GM12878 (cell line): ENCODE data around the gene ZCCHC2. TPM values are rescaled to one million over a fixed set of nuclear protein-coding genes. Genes with fewer than 3 reads are reported as not detected.

Source experiments
- ATAC-seq: fragments of 200-7000 bp; cut with Tn5 transposase; 3 replicates; pipeline ENCODE4 v1.9.1; 2020; ENCODE audit warnings: mild to moderate bottlenecking, moderate library complexity
- BruUV-seq: library from RNA; stranded (reverse); fragments of 400-500 nt; replicated peaks from 2 replicates; lab custom pipeline; 2021; lab: Mats Ljungman, UMichigan
- CTCF ChIA-PET: fragments of 300-600 bp; sonication (Branson Sonifier 250); formaldehyde crosslinking; extraction: SDS; loops from one replicate; lab custom pipeline; 2021; ENCODE audit warnings: inconsistent platforms; lab: Yijun Ruan, JAX
- POLR2A ChIA-PET: fragments of 350-600 bp; formaldehyde crosslinking; extraction: SDS; loops from one replicate; lab custom pipeline; 2021; ENCODE audit warnings: inconsistent platforms; lab: Charles Lee
- RAD21 ChIA-PET: fragments of 300-600 bp; sonication (Branson Sonifier 250); formaldehyde crosslinking; loops from one replicate; lab custom pipeline; 2023; ENCODE audit warnings: antibody characterized with exemption; ENCODE audit not compliant: unreplicated experiment; lab: Charles Lee
- SMC1A ChIA-PET: fragments of 300-600 bp; sonication (Branson Sonifier 250); formaldehyde crosslinking; loops from one replicate; lab custom pipeline; 2023; ENCODE audit not compliant: unreplicated experiment, uncharacterized antibody; lab: Charles Lee
- DNase-seq: peaks from one replicate; pipeline ENCODE4 v3.0.0-alpha.2; 2011; ENCODE audit warnings: low read depth, low spot score
- FAIRE-seq: peaks from 3 replicates; lab custom pipeline; 2011; peaks lifted over from hg19 to GRCh38; lab: Jason Lieb, UNC
- H2AFZ ChIP-seq: 2 replicates; pipeline ENCODE4 v1.6.0; 2011; ENCODE audit warnings: low read depth, low read length, control low read depth; ENCODE audit not compliant: control insufficient read depth
- H3K27ac ChIP-seq: 2 replicates; pipeline ENCODE4 v1.5.1; 2011; ENCODE audit warnings: control low read depth; ENCODE audit not compliant: control insufficient read depth, insufficient read depth
- H3K27me3 ChIP-seq, 2 experiments: replicated peaks in 1 of 2; 2 replicates each; pipeline versions ENCODE4 v1.6.0 to v1.6.1; 2011; ENCODE audit warnings: low read length in 1 of 2; ENCODE audit not compliant: control insufficient read depth in 2 of 2, insufficient read depth in 2 of 2
- H3K36me3 ChIP-seq, 2 experiments: 2 replicates each; pipeline ENCODE4 v1.5.1; 2011; ENCODE audit warnings: low read length in 1 of 2; ENCODE audit not compliant: control insufficient read depth in 2 of 2, insufficient read depth in 2 of 2
- H3K4me1 ChIP-seq: 2 replicates; pipeline ENCODE4 v1.6.1; 2011; ENCODE audit warnings: mild to moderate bottlenecking, low read length, moderate library complexity, mixed read lengths; ENCODE audit not compliant: control insufficient read depth, insufficient read depth
- H3K4me2 ChIP-seq: 2 replicates; pipeline ENCODE4 v1.6.0; 2011; ENCODE audit warnings: control low read depth; ENCODE audit not compliant: control insufficient read depth, insufficient read depth
- H3K4me3 ChIP-seq: fragments of 200-600 bp; sonication (generic); 2 replicates; pipeline ENCODE4 v1.5.1; 2016
- H3K79me2 ChIP-seq: 2 replicates; pipeline ENCODE4 v1.6.0; 2011; ENCODE audit warnings: low read length; ENCODE audit not compliant: control insufficient read depth, insufficient read depth
- H3K9ac ChIP-seq: 2 replicates; pipeline ENCODE4 v1.8.0; 2011; ENCODE audit warnings: low read length, control low read depth, mixed read lengths; ENCODE audit not compliant: control insufficient read depth, insufficient read depth
- H3K9me3 ChIP-seq: replicated peaks from 3 replicates; pipeline ENCODE4 v1.5.1; 2011; ENCODE audit warnings: mild to moderate bottlenecking, low read length; ENCODE audit not compliant: control insufficient read depth, insufficient read depth
- H4K20me1 ChIP-seq: 2 replicates; pipeline ENCODE4 v1.6.0; 2011; ENCODE audit not compliant: control insufficient read depth, insufficient read depth
- BRCA1 ChIP-seq: IDR thresholded peaks from 2 replicates; pipeline ENCODE4 v1.6.1; 2011; ENCODE audit warnings: low read depth, low read length, improper control_type of control experiment
- CHD2 ChIP-seq: IDR thresholded peaks from 2 replicates; pipeline ENCODE4 v1.6.1; 2011; ENCODE audit warnings: low read depth, low read length, improper control_type of control experiment, borderline replicate concordance
- CREM ChIP-seq: IDR thresholded peaks from 2 replicates; pipeline ENCODE4 v1.6.1; 2014; ENCODE audit warnings: antibody characterized with exemption, low read depth
- CUX1 ChIP-seq: IDR thresholded peaks from 2 replicates; pipeline ENCODE4 v1.6.1; 2012; ENCODE audit warnings: improper control_type of control experiment, low read depth, low read length; ENCODE audit not compliant: insufficient replicate concordance
- IKZF2 ChIP-seq, 2 experiments: fragments of 450-650 bp; IDR thresholded peaks; 2 replicates each; pipeline ENCODE4 v1.6.1; 2017; ENCODE audit warnings: mild to moderate bottlenecking in 2 of 2, moderate library complexity in 2 of 2
- KLF5 ChIP-seq: fragments of 450-650 bp; IDR thresholded peaks from 2 replicates; pipeline ENCODE4 v1.6.1; 2014; ENCODE audit warnings: mild to moderate bottlenecking; ENCODE audit not compliant: partially characterized antibody
- NR2F1 ChIP-seq: fragments of 450-650 bp; conservative IDR thresholded peaks from 2 replicates; pipeline ENCODE4 v1.6.1; 2017; ENCODE audit warnings: mild to moderate bottlenecking
- RB1 ChIP-seq: fragments of 450-650 bp; formaldehyde crosslinking; IDR thresholded peaks from 2 replicates; pipeline ENCODE4 v1.6.1; 2017; ENCODE audit warnings: mild to moderate bottlenecking, borderline replicate concordance
- SP1 ChIP-seq: IDR thresholded peaks from one replicate; pipeline ENCODE4 v1.6.1; 2011; ENCODE audit warnings: low read depth, low read length
- SPI1 ChIP-seq: IDR thresholded peaks from 2 replicates; pipeline ENCODE4 v1.6.1; 2011; ENCODE audit warnings: low read depth, mild to moderate bottlenecking, low read length, moderate library complexity, borderline replicate concordance; ENCODE audit not compliant: insufficient read depth
- SUZ12 ChIP-seq: fragments of 200-600 bp; sonication (generic); IDR thresholded peaks from one replicate; pipeline ENCODE4 v1.6.1; 2018; ENCODE audit warnings: antibody characterized with exemption, mild to moderate bottlenecking; ENCODE audit not compliant: unreplicated experiment
- ZBED1 ChIP-seq: IDR thresholded peaks from 2 replicates; pipeline ENCODE4 v1.6.1; 2016; ENCODE audit warnings: borderline replicate concordance
- WGBS: methylation state at CpG from one replicate; pipeline ENCODE4 v1.1.6; 2016; ENCODE audit warnings: low lambda C conversion rate; ENCODE audit not compliant: insufficient replicate concordance, insufficient coverage; ENCODE audit errors: missing lambda C conversion rate; 5-methylcytosine and 5-hydroxymethylcytosine counted together
- in situ Hi-C: fragments of 300-500 bp; cut with MboI; formaldehyde crosslinking; loops from 9 replicates; pipeline ENCODE4 v1.14.3; 2018; ENCODE audit warnings: mixed read lengths
- intact Hi-C: fragments of 100-400 bp; cut with micrococcal nuclease; formaldehyde crosslinking; loops from one replicate; pipeline ENCODE4 v1.14.2; 2022; ENCODE audit not compliant: unreplicated experiment
- polyA plus RNA-seq, 11 experiments: library from polyadenylated mRNA; depleted of rRNA in 4 of 11; unstranded in 6 of 11; stranded (reverse) in 5 of 11; fragments of >200 nt; fragmentation: Nextera tagmentation in 4 of 11; fragmentation: Illumina TruSeq in 1 of 11; extraction: Ambion mirVana in 4 of 11; extraction: Trizol in 1 of 11; gene quantifications; 1 replicate in 1 of 11; 2 replicates in 10 of 11; pipeline versions ENCODE4 v1.2.1 to v1.2.3, GENCODE V29; 2011 to 2016; ENCODE audit warnings: inconsistent platforms in 2 of 11, missing spikeins in 2 of 11, low read depth in 1 of 11
- total RNA-seq, 4 experiments: library from RNA; depleted of rRNA in 3 of 4; stranded (reverse); fragments of >200 nt in 3 of 4; fragmentation: Illumina TruSeq in 1 of 4; extraction: Trizol in 1 of 4; gene quantifications; 2 replicates each; pipeline versions ENCODE4 v1.2.1 to v1.2.3, GENCODE V29; 2013 to 2021
- TF ChIP-seq, protein P1 (sequence below): fragments of 450-650 bp; IDR thresholded peaks from 2 replicates; pipeline ENCODE4 v1.6.1; 2017; ENCODE audit warnings: mild to moderate bottlenecking

Gene ZCCHC2
- total and polyA plus RNA-seq, 10 of the 15 experiments (the other 5 are each of a cell fraction or from before 2014, with no cell fraction given): 1.7 to 17.4 (median 8.6) TPM

- H3K4me1 ChIP-seq: no peaks in the 10 kb centered on the region
- H3K27ac ChIP-seq: no peak overlapping the region
- no peaks in the 10 kb centered on the region for H3K36me3 ChIP-seq
- ATAC-seq (no peak), DNase-seq (no peak), FAIRE-seq (no peak)
- intact Hi-C loops (no loop called here), in situ Hi-C loops (no loop called here)
- H3K9ac ChIP-seq: no peak overlapping the region
- H2AFZ ChIP-seq: no peak overlapping the region
- BruUV-seq: no TSS peak
- no peaks in the 10 kb centered on the region for H4K20me1 ChIP-seq
- ChIA-PET POLR2A (no interaction called here), RAD21 (no interaction called here), CTCF (no interaction called here), SMC1A (no interaction called here)
- no peak for TF ChIP-seq IKZF2 (IDR thresholded peaks at IDR 0.05)
- TF ChIP-seq ZBED1: no peak
- no peak for TF ChIP-seq CREM
- no peak for TF ChIP-seq CHD2
- TF ChIP-seq KLF5: no peak
- no peak for TF ChIP-seq SUZ12
- no peak for TF ChIP-seq SPI1
- no peak for TF ChIP-seq SP1
- no peak for TF ChIP-seq RB1
- TF ChIP-seq, protein P1, sequence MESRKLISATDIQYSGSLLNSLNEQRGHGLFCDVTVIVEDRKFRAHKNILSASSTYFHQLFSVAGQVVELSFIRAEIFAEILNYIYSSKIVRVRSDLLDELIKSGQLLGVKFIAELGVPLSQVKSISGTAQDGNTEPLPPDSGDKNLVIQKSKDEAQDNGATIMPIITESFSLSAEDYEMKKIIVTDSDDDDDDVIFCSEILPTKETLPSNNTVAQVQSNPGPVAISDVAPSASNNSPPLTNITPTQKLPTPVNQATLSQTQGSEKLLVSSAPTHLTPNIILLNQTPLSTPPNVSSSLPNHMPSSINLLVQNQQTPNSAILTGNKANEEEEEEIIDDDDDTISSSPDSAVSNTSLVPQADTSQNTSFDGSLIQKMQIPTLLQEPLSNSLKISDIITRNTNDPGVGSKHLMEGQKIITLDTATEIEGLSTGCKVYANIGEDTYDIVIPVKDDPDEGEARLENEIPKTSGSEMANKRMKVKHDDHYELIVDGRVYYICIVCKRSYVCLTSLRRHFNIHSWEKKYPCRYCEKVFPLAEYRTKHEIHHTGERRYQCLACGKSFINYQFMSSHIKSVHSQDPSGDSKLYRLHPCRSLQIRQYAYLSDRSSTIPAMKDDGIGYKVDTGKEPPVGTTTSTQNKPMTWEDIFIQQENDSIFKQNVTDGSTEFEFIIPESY: no peak
- TF ChIP-seq NR2F1: no peak
- no peak for TF ChIP-seq BRCA1
- no peak for TF ChIP-seq CUX1
- H3K9me3 ChIP-seq: no peaks in the 10 kb centered on the region; the same call in 2 of the 3 replicates
- no peak overlapping the region for H3K4me3 ChIP-seq
- H3K4me2 ChIP-seq: no peak overlapping the region
- no peaks in the 10 kb centered on the region for H3K79me2 ChIP-seq
- 69% methylated on average over 9 of the region's 9 CpGs for WGBS
- H3K27me3 ChIP-seq: peaks cover 2 to 4% of the 10 kb centered on the region in 2 experiments; a peak in 1 of 4 replicates
These were observed 37.1 kb upstream of the ZCCHC2 start for GRCh38 chr18:62485684-62486083.
